HG03469 (cell line): Measurements from ENCODE around the gene MRPL3.

Experiments used
- ATAC-seq: cut with Tn5 transposase; IDR thresholded peaks from one replicate; pipeline ENCODE4 v1.9.1; 2021; ENCODE audit warnings: mild to moderate bottlenecking, moderate library complexity, moderate number of reproducible peaks; ENCODE audit not compliant: unreplicated experiment

MRPL3 gene

DNA sequence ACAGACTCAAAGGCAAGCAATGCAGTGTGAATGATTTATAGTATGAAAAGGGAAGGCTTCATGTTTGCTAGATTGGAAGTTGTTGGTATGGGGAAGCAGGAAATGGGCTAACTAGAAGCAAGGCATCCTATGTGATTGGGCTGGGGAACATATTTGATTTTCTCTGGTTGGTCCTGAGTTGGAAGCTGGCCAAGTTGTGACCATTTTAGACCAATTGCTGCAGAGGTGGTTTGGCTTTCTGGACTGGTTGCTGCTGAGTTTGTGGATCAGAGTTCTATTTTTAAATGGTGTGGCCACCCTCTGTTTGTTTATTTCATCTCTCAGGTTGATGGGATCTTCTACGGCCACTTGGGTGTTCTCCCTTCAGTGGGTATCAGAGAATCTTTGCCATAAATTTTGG, 81.5 kb downstream of the MRPL3 start:
- no peak for ATAC-seq

- ATAC-seq, result no peak
These were observed 85.0 kb downstream of the MRPL3 start for GRCh38 chr3:131417751-131418150.
